ENCODE results near the gene AQP6. TPM values are rescaled to one million over a fixed set of nuclear protein-coding genes. Genes with fewer than 3 reads are reported as not detected.

Gene AQP6
- total RNA-seq, 2 experiments from 2014 or later: not detected

DNA sequence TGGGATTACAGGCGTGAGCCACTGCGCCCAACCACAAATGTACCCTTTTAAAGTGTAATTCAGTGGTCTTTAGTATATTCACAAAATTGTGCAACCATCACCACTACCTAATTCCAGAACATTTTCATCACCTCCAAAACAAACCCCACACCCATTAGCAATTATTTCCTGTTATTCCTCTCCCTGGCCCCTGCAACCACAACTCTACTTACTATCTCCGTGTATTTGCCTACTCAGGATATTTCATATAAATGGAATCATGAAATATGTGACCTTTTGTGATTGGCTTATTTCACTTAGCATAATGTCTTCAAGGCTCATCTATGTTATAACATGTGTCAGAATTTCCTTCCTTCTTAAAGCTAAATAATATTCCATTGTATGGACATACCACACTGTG lies 38.2 kb upstream of the AQP6 start:
- no peak for DNase-seq
- Mint-ChIP-seq H3K27ac (no peak overlapping the region), H3K9me3 (ENCODE audit: low read depth) (no peaks in the 10 kb centered on the region), H3K36me3 (no peaks in the 10 kb centered on the region), H3K4me3 (no peak overlapping the region), H3K27me3 (peaks cover 25% of the 10 kb centered on the region), H3K4me1 (no peaks in the 10 kb centered on the region)
- no peak for ATAC-seq
- CTCF ChIA-PET: interaction anchor here (6.4 kb wide), 1 partner anchor 11 kb away, joined by 31 read pairs; no protein-coding TSS in a partner anchor

GRCh38 chr12:49936925-49937324 lies 35.8 kb upstream of the AQP6 start:
- no peaks in the 10 kb centered on the region for H3K4me1 Mint-ChIP-seq
- no peaks in the 10 kb centered on the region for H3K9me3 Mint-ChIP-seq (ENCODE audit: low read depth)
- no peaks in the 10 kb centered on the region for H3K36me3 Mint-ChIP-seq
- peaks cover 20% of the 10 kb centered on the region for H3K27me3 Mint-ChIP-seq
- H3K27ac Mint-ChIP-seq: no peak overlapping the region
- no peak for ATAC-seq
- CTCF ChIA-PET: interaction anchor here (1.2 to 1.6 kb wide), 2 partner anchors 9 to 70 kb away, joined by 3 to 7 read pairs; no protein-coding TSS in a partner anchor
- no peak for DNase-seq
- H3K4me3 Mint-ChIP-seq: no peak overlapping the region

GRCh38 chr12:49937639-49938300 lies 35.0 kb upstream of the AQP6 start:
- Mint-ChIP-seq H3K4me3 (no peak overlapping the region), H3K36me3 (no peaks in the 10 kb centered on the region), H3K27me3 (peaks cover 19% of the 10 kb centered on the region), H3K4me1 (peaks cover 4% of the 10 kb centered on the region), H3K9me3 (ENCODE audit: low read depth) (no peaks in the 10 kb centered on the region), H3K27ac (no peak overlapping the region)
- CTCF ChIA-PET: interaction anchor here (1.2 to 1.6 kb wide), 2 partner anchors 8 to 71 kb away, joined by 3 to 7 read pairs; no protein-coding TSS in a partner anchor
- no peak for DNase-seq
- ATAC-seq: no peak

DNA sequence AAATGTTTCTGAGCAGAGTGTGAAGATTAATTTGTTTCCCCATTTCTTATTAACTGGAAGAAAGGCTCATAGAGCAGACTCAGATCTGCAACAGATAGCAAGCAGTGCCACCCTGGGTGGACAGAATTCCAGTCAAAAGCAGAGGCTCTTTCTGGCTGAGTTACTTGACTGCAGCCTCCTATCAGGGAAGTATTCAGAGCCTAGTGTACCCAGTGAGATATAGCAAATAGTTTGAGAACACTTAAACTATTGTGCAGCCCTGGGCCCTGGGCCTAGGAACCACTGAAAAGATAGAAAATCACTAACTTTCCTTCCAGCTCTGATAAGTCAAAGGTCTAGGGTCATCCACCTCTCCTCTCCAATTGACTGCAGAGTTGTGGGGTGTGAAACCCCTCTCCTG lies 33.4 kb upstream of the AQP6 start:
- DNase-seq (no peak), ATAC-seq (no peak)
- no peak overlapping the region for H3K27ac Mint-ChIP-seq
- no peaks in the 10 kb centered on the region for H3K9me3 Mint-ChIP-seq (ENCODE audit: low read depth)
- no peak overlapping the region for H3K4me3 Mint-ChIP-seq
- H3K27me3 Mint-ChIP-seq: peaks cover 16% of the 10 kb centered on the region
- CTCF ChIA-PET: interaction anchor here (2.1 kb wide), 1 partner anchor 28 kb away, joined by 6 read pairs; no protein-coding TSS in a partner anchor
- no peaks in the 10 kb centered on the region for H3K36me3 Mint-ChIP-seq
- peaks cover 7% of the 10 kb centered on the region for H3K4me1 Mint-ChIP-seq

- H3K27ac Mint-ChIP-seq: no peak overlapping the region
- no peaks in the 10 kb centered on the region for H3K9me3 Mint-ChIP-seq (ENCODE audit: low read depth)
These were observed 33.0 kb upstream of the AQP6 start for GRCh38 chr12:49939707-49940106.

GRCh38 chr12:49941556-49942511 lies 30.9 kb upstream of the AQP6 start:
- Mint-ChIP-seq H3K27me3 (peaks cover 2% of the 10 kb centered on the region), H3K27ac (no peak overlapping the region), H3K4me3 (no peak overlapping the region), H3K4me1 (peaks cover 25% of the 10 kb centered on the region), H3K9me3 (ENCODE audit: low read depth) (no peaks in the 10 kb centered on the region), H3K36me3 (no peaks in the 10 kb centered on the region)
- CTCF ChIA-PET: interaction anchor here (1.0 to 2.4 kb wide), 2 partner anchors 26 to 200 kb away, joined by 3 to 13 read pairs; partner anchors contain the start of gene TMBIM6
- DNase-seq: no peak
- no peak for ATAC-seq

More at GRCh38 chr12:49939707-49940106, 33.0 kb upstream of the AQP6 start:
- Mint-ChIP-seq H3K4me1 (peaks cover 7% of the 10 kb centered on the region), H3K36me3 (no peaks in the 10 kb centered on the region), H3K27me3 (peaks cover 12% of the 10 kb centered on the region), H3K4me3 (no peak overlapping the region)
- DNase-seq: no peak
- no peak for ATAC-seq
- CTCF ChIA-PET: interaction anchor here (2.1 kb wide), 1 partner anchor 27 kb away, joined by 6 read pairs; no protein-coding TSS in a partner anchor

GRCh38 chr12:49942512-49942893 lies 30.2 kb upstream of the AQP6 start:
- CTCF ChIA-PET: interaction anchor here (1.0 to 2.4 kb wide), 2 partner anchors 25 to 201 kb away, joined by 3 to 13 read pairs; partner anchors contain the start of gene TMBIM6
- no peak overlapping the region for H3K27ac Mint-ChIP-seq
- DNase-seq (no peak), ATAC-seq (no peak)
- H3K4me1 Mint-ChIP-seq: peaks cover 25% of the 10 kb centered on the region
- no peaks in the 10 kb centered on the region for H3K9me3 Mint-ChIP-seq (ENCODE audit: low read depth)
- H3K36me3 Mint-ChIP-seq: no peaks in the 10 kb centered on the region
- no peaks in the 10 kb centered on the region for H3K27me3 Mint-ChIP-seq
- H3K4me3 Mint-ChIP-seq: no peak overlapping the region

- Mint-ChIP-seq H3K27me3 (no peaks in the 10 kb centered on the region), H3K36me3 (no peaks in the 10 kb centered on the region), H3K9me3 (ENCODE audit: low read depth) (no peaks in the 10 kb centered on the region), H3K27ac (no peak overlapping the region), H3K4me1 (peaks cover 25% of the 10 kb centered on the region), H3K4me3 (no peak overlapping the region)
- DNase-seq: no peak
- ATAC-seq: no peak
- CTCF ChIA-PET: interaction anchor here (0.9 to 2.4 kb wide), 2 partner anchors 24 to 233 kb away, joined by 3 to 13 read pairs; no protein-coding TSS in a partner anchor
These were observed 29.7 kb upstream of the AQP6 start for GRCh38 chr12:49942921-49943624.

GRCh38 chr12:49943625-49943960 lies 29.2 kb upstream of the AQP6 start:
- no peak overlapping the region for H3K27ac Mint-ChIP-seq
- CTCF ChIA-PET: interaction anchor here (0.9 to 2.4 kb wide), 2 partner anchors 24 to 232 kb away, joined by 3 to 13 read pairs; no protein-coding TSS in a partner anchor
- ATAC-seq (no peak), DNase-seq (no peak)
- H3K27me3 Mint-ChIP-seq: no peaks in the 10 kb centered on the region
- H3K36me3 Mint-ChIP-seq: no peaks in the 10 kb centered on the region
- H3K4me1 Mint-ChIP-seq: peaks cover 25% of the 10 kb centered on the region
- no peaks in the 10 kb centered on the region for H3K9me3 Mint-ChIP-seq (ENCODE audit: low read depth)
- H3K4me3 Mint-ChIP-seq: no peak overlapping the region

GRCh38 chr12:49944046-49944445 lies 28.7 kb upstream of the AQP6 start:
- Mint-ChIP-seq H3K27me3 (no peaks in the 10 kb centered on the region), H3K9me3 (ENCODE audit: low read depth) (no peaks in the 10 kb centered on the region), H3K27ac (no peak overlapping the region), H3K4me1 (peaks cover 25% of the 10 kb centered on the region), H3K36me3 (no peaks in the 10 kb centered on the region), H3K4me3 (no peak overlapping the region)
- ATAC-seq (no peak), DNase-seq (no peak)
- CTCF ChIA-PET: interaction anchor here (0.9 to 2.4 kb wide), 2 partner anchors 23 to 232 kb away, joined by 3 to 13 read pairs; no protein-coding TSS in a partner anchor

DNA sequence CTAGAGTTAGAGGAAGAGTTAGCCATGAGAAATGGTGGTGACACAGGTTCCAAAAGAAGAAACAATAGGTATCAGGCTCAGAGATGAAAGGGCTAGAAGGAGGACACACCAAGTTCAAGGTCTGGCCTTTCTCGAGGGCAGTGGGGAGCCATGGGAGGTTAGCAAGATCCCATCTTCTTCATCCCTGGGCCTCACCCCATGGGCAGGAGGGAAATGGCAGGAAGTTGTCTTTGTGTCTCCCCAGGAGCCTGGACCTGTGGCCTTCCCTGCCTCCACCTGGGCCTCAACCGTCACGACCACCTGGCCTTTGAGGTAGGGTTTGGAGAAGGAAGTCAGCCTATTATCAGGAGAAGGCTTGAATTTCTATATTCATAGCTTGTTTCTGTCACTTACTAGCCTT lies 28.0 kb upstream of the AQP6 start:
- DNase-seq (no peak), ATAC-seq (no peak)
- CTCF ChIA-PET: interaction anchor here (0.9 to 6.7 kb wide), 19 partner anchors 10 to 203 kb away, joined by 3 to 92 read pairs (median 7); partner anchors contain the start of genes AQP5, COX14 and TMBIM6
- H3K27me3 Mint-ChIP-seq: no peaks in the 10 kb centered on the region
- H3K4me1 Mint-ChIP-seq: peaks cover 25% of the 10 kb centered on the region
- no peak overlapping the region for H3K27ac Mint-ChIP-seq
- no peak overlapping the region for H3K4me3 Mint-ChIP-seq
- H3K36me3 Mint-ChIP-seq: no peaks in the 10 kb centered on the region
- no peaks in the 10 kb centered on the region for H3K9me3 Mint-ChIP-seq (ENCODE audit: low read depth)

DNA sequence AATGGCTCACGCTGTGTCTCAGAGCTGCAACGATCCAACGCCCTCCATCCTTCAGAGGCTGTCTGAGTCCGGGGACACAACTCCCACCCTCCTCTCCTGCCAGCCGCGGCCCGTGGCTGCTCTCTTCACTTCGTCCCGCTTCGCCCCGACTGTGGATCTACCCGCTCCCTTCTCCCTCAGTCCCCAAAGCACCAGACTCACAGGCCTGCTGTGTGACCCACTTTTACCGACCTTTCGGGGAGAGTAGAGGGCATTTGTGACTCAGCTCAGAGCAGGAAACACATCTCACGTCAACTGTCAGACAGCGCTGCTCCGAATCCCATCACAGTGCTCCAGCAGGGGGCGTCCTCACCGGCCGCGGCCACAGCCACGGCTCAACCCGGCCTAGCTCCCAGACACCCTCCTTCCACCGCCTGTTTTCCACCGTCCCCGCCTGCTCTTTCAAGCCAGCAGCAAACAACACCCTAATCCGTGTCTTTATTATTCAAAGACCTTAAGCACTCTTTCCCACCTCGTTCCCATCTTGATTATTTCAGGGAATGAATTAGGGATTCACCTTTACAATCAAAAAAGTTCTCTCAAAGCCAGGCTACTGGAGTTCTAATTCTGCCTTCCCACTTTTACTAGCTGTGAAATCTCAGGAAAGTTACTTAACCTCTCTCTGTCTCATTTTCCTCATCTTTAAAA lies 27.2 kb upstream of the AQP6 start:
- Mint-ChIP-seq H3K36me3 (no peaks in the 10 kb centered on the region), H3K4me1 (peaks cover 25% of the 10 kb centered on the region), H3K27ac (peak overlapping the region; percentile 87), H3K27me3 (no peaks in the 10 kb centered on the region), H3K9me3 (ENCODE audit: low read depth) (no peaks in the 10 kb centered on the region), H3K4me3 (peak overlapping the region; percentile 66)
- ATAC-seq (peak; percentile 99), DNase-seq (peak; percentile 90)
- CTCF ChIA-PET: interaction anchor here (0.6 to 6.7 kb wide), 54 partner anchors 8 to 341 kb away, joined by 3 to 92 read pairs (median 4); partner anchors contain the start of genes AQP5, AQP6, COX14 and NCKAP5L

Data from activated CD8-positive, alpha-beta memory T cell treated with anti-CD3 and anti-CD28 coated beads, Interleukin-2, amount 10 ng/mL, durations not matched to agents 7 days and 5 days (primary cell).